Stimulated activated CD4-positive, alpha-beta T cell treated with anti-CD3 and anti-CD28 coated beads, Interleukin-12 subunit alpha, Interleukin-12 subunit beta, amount 100 ng/mL, for 48 hours (primary cell): ENCODE data around the gene PCYT1A.
A peak's percentile ranks its signal among the peaks of the same experiment; 100 is the strongest.
"Not testable (repeated sequence)": the region's sequence is repeated elsewhere in the genome, so short reads cannot be mapped to it uniquely, and the experiment has no call there.

ENCODE experiments used
- DNase-seq, 3 donors: peaks; one replicate each; pipeline ENCODE4 v3.0.0-alpha.2; 2020; ENCODE audit warnings: low read depth in 2 of 3, low spot score in 1 of 3

The PCYT1A gene

GRCh38 chr3:196287440-196288140 lies at the start of gene PCYT1A:
TSS of gene PCYT1A (minus strand) at chr3:196287726. CDS start at chr3:196270531, 17,195 bp downstream.
- peak; percentile 64 to 74 (median 66) for DNase-seq

GRCh38 chr3:196336319-196337145 lies 49.0 kb upstream of the PCYT1A start:
- no peak for DNase-seq

- DNase-seq: no peak
These were observed 48.0 kb upstream of the PCYT1A start for GRCh38 chr3:196335503-196335948.

- no peak for DNase-seq
These were observed 47.5 kb upstream of the PCYT1A start for GRCh38 chr3:196334982-196335381.

GRCh38 chr3:196332168-196332567 lies 44.6 kb upstream of the PCYT1A start:
- no peak for DNase-seq

- no peak for DNase-seq
These were observed 39.9 kb upstream of the PCYT1A start for GRCh38 chr3:196327405-196327804.

- DNase-seq: no peak
These were observed 39.4 kb upstream of the PCYT1A start for GRCh38 chr3:196326936-196327335.

- DNase-seq: no peak
These were observed 36.2 kb upstream of the PCYT1A start for GRCh38 chr3:196323691-196324090.

GRCh38 chr3:196323016-196323415 lies 35.5 kb upstream of the PCYT1A start:
- no peak for DNase-seq

- no peak for DNase-seq
These were observed 33.6 kb upstream of the PCYT1A start for GRCh38 chr3:196321162-196321561.

- DNase-seq: no peak
These were observed 32.6 kb upstream of the PCYT1A start for GRCh38 chr3:196320137-196320536.

- peak; percentile 60 to 82 (median 76) for DNase-seq
These were observed 30.4 kb upstream of the PCYT1A start, which contains the start of gene DYNLT2B for GRCh38 chr3:196317687-196318467. TSS of gene DYNLT2B (minus strand) at chr3:196318240. CDS start at chr3:196318152, 88 bp downstream.

GRCh38 chr3:196316799-196317686 lies 29.5 kb upstream of the PCYT1A start:
- not testable (repeated sequence) for DNase-seq

- DNase-seq: no peak
These were observed 28.3 kb upstream of the PCYT1A start for GRCh38 chr3:196315821-196316220.

- DNase-seq: no peak
These were observed 27.1 kb upstream of the PCYT1A start for GRCh38 chr3:196314597-196314996.

GRCh38 chr3:196314086-196314485 lies 26.6 kb upstream of the PCYT1A start:
- not testable (repeated sequence) for DNase-seq

- DNase-seq: not testable (repeated sequence)
These were observed 15.4 kb upstream of the PCYT1A start for GRCh38 chr3:196302960-196303359.

- not testable (repeated sequence) for DNase-seq
These were observed 15.0 kb upstream of the PCYT1A start for GRCh38 chr3:196302551-196302950.

- DNase-seq: no peak
These were observed 11.0 kb upstream of the PCYT1A start for GRCh38 chr3:196298521-196298920.

GRCh38 chr3:196292286-196292923 lies 4.9 kb upstream of the PCYT1A start:
- no peak for DNase-seq
